Right ventricle myocardium inferior (tissue), 1 donor: ENCODE data around the gene NRIP2. TPM values are rescaled to one million over a fixed set of nuclear protein-coding genes. Genes with fewer than 3 reads are reported as not detected.

Experiments used
- ATAC-seq: fragments of 200-7000 bp; cut with Tn5 transposase; one replicate; pipeline ENCODE4 v1.9.1; 2020; ENCODE audit warnings: mild to moderate bottlenecking, moderate library complexity
- DNase-seq: peaks from one replicate; pipeline ENCODE4 v3.0.0; 2021; ENCODE audit errors: missing footprints
- intact Hi-C: fragments of 100-400 bp; cut with DNase I; formaldehyde crosslinking; loops from one replicate; pipeline ENCODE4 v1.11.0; 2022
- total RNA-seq: library from RNA; stranded (reverse); fragmentation: NEBNext Ultra II Directional; extraction: Animal tissue kit (Norgen Biotek cat#: 25700); gene quantifications from one replicate; pipeline ENCODE4 v1.2.1, GENCODE V29; 2021
- donor health status: DM: no; HTN: yes; CAD: no; lungs with severe emphysema.

Gene NRIP2
- total RNA-seq, 1 donor from 2014 or later, result 3.2 TPM

DNA sequence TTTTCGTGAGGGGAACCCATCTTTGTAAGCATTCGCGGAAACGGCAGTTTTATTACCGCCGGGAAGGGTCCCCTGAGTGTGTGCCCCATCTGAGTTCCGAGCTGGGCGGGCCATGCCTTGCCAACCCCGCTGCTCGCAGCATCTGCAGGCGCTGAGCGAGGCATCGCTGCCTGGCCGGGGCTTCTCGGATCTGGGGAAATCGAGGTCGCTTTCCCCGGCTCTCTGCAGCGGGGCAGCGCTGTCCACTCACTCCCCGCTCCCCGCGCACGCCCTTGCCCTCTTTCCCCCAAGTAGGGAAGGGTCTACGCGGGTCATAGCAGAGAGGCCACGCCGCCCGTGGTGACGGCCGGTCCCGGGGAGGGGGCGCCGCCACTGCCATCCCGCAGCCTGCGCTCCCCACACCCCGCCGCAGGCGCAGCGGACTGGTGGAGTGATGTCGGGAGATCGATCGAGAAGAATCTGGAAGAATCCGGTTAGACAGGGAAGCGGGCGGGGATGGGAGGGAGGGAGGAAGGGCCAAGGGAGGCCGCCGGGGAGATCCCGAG, 40.6 kb downstream of the NRIP2 start:
- intact Hi-C loops, result loop anchor here (10.0 kb wide), 1 partner anchor 999 kb away; no protein-coding TSS in a partner anchor
- ATAC-seq, result peak; percentile 19
- peak; percentile 72 for DNase-seq

DNA sequence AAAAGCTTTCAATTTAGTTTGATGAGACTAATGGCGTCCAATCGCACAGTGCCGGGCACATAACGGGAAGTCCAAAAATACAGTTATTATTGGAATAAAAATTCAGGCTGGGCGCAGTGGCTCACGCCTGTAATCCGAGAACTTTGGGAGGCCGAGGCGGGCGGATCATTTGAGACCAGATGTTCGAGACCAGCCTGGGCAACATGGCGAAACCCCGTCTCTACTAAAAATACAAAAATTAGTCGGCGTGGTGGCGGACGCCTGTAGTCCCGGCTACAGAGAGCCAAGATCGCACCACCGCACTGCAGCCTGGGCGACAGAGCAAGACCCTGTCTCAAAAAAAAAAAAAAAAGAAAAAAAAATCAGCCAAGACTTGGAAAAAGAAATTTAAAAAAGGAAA, 41.3 kb downstream of the NRIP2 start:
- DNase-seq (no peak), ATAC-seq (no peak)
- intact Hi-C loops, result loop anchor here (10.0 kb wide), 1 partner anchor 999 kb away; no protein-coding TSS in a partner anchor

DNA sequence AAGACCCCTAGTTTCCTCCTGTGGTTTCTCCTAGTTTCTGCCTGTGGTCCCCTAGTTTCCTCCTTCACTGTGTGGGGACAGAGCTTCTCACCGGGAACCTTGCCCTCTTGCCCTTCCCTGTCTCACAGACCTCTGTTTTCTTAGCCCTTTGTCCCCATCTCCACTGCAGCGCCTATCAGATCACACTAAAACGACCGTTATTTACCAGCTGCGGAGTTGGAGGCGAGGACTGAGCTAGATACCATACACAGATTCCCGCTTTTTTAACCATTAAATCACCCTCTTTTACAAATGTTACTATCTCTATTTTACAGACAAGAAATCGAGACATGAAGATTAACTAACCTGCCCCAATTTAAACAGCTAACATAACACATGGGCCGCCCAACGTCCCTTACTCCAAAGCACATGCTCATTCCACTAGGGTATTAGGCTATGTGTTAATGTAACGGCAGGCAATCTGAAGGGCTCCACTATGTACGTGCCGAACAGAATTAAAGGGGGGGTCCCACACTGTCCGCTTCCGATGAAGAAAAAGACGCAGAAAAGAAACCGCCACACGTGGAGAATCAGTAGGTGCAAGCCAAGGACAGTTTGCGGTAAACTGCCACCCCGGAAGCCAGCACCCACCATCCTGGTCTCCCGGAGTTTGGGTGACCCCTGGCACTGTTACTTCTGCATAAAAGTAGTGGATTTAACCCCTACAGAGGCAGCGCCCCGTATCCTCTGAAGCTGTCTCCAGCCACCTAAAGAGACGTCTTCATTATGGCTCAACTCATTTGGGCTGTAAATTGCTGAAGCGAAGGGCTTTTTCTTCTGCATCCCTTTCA, 41.9 kb downstream of the NRIP2 start:
- DNase-seq (no peak), ATAC-seq (no peak)
- intact Hi-C loops, result loop anchor here (10.0 kb wide), 1 partner anchor 998 kb away; no protein-coding TSS in a partner anchor

DNA sequence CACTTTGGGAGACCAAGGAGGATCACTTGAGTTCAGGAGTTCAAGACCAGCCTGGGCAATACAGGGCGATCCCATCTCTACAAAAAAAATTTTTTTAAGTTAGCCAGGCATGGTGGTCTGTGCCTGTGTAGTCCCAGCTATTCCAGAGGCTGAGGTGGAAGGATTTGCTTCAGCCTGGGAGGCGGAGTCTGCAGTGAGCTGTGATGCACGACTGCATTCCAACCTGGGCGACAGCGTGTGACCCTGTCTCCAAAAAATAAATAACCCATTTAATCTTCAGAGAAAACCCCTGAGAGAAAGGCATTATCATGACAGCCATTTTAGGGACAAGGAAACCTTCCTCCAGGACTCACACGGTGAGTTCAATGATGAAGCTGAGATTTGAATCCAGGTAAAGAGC, 43.7 kb downstream of the NRIP2 start:
- ATAC-seq (no peak), DNase-seq (no peak)

DNA sequence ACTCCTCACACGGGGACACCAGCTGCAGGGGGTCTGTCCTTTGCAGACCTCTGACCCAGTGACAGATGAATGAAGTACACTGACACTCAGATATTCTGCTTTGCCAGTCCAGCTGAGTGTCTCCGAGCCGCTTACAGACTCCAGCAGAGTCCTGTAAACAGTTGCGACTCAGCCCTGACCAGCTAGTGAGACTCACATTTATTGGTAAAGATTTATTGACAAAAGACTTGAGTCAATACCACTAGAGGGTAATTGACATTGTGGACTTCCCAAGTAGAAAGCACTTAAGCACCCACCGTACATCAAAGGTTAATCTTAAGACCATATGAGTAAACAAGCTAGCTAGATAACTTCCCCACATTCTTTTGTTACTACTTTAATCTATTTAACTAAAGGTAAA, 49.8 kb downstream of the NRIP2 start:
- no peak for ATAC-seq
- intact Hi-C loops, result no loop called here
- DNase-seq, result no peak

More for the DNA sequence above, 43.7 kb downstream of the NRIP2 start:
- intact Hi-C loops, result loop anchor here (10.0 kb wide), 1 partner anchor 996 kb away; no protein-coding TSS in a partner anchor

DNA sequence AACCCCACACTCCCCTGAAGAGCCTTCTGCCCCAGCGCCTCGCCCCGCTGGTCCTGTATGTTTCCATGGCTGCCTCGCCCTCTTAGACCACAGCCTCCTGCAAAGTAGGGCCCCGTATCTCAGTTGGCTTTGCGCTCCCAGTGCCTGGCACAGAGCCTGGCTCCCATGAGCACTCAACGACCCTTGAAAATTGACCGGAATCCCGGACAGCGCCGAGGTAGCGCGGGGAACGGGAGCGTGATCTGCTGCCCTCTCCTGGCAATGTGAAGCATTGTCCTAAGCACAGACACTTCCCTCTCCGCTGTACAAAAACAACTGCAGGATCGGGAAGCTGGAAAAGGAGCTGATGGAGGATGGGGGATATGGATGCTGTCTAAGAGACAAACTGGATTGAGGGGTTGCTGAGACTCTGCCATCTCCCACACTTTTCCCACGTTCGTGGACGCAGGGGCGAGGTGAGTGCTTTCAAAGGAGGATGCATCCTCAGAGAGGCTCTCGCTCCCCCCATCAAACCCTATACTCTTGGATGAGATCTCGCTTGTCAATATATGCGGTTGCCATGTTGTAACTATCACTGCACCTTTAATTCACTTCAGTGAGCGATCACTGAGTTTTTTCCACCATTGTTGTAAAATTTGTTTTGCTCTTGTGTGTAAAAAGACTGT, 50.8 kb downstream of the NRIP2 start:
- ATAC-seq, result peak; percentile 96
- peak; percentile 85 for DNase-seq
- intact Hi-C loops, result loop anchor here (1.0 kb wide), 1 partner anchor 44 kb away; no protein-coding TSS in a partner anchor

DNA sequence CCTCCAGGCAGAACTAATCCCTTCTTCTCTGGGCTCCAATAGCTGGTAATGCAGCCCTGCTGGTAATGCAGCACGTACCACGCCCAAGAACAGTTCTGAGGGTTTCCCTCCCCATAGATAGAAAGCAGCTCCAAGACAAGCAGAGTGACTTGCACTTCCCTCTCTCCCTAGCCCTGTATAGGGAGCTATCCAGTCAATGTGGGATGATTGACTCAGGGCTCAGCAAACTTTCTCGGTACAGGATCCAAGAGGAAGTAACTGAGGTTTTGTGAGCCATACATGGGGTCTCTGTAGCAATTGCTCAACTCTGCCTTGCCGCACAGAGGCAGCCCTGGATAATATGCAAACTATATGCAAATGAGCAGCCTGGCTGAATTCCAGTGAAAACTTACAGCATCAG, 55.6 kb downstream of the NRIP2 start:
- no peak for ATAC-seq
- no peak for DNase-seq
- intact Hi-C loops, result no loop called here

DNA sequence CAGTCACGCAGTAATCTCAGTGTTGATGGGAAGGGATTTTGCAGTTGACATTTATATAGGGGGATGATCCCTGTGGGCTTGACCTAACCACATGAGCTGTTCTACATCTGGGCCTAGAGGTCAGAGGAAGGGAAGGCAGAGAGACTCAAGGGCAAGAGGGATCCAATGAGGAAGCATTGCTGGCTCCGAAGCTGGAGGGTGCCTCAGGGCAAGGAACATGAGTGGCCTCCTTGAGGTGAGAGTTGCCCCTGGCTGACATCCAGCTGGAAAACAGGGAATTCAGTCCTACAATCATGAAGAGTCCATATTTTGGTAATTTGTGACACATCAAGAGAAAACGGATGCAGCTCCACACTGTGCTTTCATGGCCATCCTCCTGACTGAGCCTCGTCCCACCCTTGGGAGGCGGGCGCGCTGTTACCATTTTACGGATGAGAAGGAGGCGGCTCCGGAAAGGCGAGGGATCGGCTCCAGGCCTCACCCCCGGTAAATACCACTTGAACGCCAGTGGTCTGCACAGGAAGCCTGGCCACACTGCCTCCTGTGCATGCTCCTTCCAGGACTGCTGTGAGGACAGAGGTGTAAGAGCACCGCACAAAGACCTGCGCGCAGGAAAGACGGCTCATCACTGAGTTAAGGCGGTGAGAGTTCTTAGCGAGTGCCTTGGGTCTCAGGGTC, 58.6 kb downstream of the NRIP2 start:
- DNase-seq (no peak), ATAC-seq (no peak)
- intact Hi-C loops, result no loop called here

DNA sequence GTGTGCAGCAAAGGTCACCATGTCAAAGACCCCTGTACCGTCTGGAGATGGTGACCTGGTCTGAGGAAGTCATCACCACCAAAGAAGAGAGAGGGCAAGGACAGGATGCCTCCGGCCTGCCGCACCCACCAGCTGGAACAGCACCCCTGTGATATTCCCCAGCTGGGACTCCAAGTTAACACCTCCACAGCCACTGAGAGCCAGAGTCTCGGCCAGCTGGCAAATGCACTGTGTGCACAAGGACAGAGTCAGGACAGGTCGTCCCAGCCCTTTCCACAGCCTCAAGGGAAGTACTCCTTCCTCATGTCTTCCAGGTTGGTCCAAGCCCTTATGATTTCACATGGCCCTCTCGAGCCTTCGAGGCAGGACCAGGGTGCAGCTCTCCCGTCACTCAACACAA, 59.4 kb downstream of the NRIP2 start:
- ATAC-seq (peak; percentile 79), DNase-seq (peak; percentile 81)
- intact Hi-C loops, result no loop called here

Other genes with a start within 250 kb of the NRIP2 start
- gene FKBP4, start 40.1 kb downstream of the NRIP2 start, total RNA-seq, result 64.1 TPM
- 11.4 TPM for gene ITFG2, start 22.4 kb downstream of the NRIP2 start, total RNA-seq
- not detected for gene TEX52, start 22.0 kb upstream of the NRIP2 start, total RNA-seq
- 1.2 TPM for gene FOXM1, start 42.1 kb upstream of the NRIP2 start, total RNA-seq
- gene RHNO1, start 42.2 kb upstream of the NRIP2 start, total RNA-seq, result 4.3 TPM
- gene TULP3, start 55.9 kb upstream of the NRIP2 start, total RNA-seq, result 6.8 TPM
- gene TEAD4, start 124.4 kb upstream of the NRIP2 start, total RNA-seq, result 13.4 TPM
- 193 TPM for gene TSPAN9, start 242.3 kb upstream of the NRIP2 start, total RNA-seq